Stimulated activated CD4-positive, alpha-beta T cell treated with anti-CD3 and anti-CD28 coated beads, Interleukin-15, amount 100 ng/mL, for 24 hours (primary cell): ENCODE data around the gene CTF1.

Source experiments
- DNase-seq: peaks from one replicate; pipeline ENCODE4 v3.0.0-alpha.2; 2020

The CTF1 gene

DNA sequence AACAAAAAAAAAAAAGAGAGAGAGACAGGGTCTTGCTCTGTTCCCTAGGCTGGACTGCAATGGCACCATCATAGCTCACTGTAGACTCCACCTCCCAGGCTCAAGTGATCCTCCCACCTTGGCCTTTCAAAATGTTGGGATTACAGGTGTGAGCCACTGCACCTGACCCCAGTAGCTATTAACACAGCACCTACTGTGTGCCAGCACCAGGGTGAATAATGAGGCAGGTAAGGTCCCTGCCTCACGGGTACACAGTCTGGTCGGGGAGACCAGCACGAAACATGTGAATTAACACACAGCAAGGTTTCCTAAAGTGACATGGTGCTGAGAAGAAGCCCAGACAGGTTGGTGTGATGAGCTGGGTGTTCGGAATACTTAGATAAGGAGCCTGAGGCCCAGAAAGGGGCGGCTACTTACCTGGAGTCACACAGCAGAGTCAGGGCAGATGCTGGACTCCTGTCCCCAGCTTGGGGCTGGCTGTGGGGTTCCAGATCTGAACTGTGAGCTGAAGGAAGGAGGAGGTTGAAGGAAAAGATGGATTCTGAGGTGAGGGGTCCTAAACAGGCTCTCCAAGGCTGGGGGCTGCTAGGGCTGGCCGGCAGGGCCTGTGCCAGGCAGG is 16.5 kb downstream of the CTF1 start:
- DNase-seq = no peak

DNA sequence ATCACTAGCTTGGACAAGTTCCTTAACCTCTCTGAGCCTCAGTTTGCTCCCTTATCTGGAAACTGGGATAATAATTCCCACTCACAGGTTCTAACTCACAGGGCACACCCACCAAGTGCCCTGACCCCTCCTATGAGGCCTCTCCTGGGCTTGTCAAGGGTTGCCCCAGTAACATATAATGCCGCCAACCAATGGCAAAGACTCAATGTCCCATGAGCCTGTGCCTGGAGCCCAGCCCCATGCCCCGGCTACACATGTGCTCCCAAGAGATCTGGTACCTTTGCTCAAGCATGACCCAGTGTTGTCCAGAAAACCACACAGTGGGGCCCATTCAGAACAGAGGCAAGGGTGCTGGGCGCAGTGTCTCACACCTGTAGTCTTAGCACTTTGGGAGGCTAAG is 18.4 kb downstream of the CTF1 start:
- no peak for DNase-seq

DNA sequence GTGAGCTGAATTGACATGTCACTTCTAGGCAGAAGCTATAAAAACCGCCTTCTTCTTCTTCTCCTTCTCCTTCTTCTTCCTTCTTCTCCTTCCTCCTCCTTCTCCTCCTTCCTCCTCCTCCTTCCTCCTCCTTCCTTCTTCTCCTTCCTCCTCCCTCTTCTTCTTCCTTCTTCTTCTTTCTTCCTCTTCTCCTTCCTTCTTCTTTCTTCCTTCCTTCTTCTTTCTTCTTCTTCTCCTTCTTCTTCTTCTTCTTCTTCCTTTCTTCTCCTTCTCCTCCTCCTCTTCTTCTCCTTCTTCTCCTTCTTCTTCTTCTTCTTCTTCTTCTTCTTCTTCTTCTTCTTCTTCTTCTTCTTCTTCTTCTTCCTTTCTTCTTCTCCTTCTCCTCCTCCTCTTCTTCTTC is 22.2 kb downstream of the CTF1 start:
- DNase-seq = no peak

DNA sequence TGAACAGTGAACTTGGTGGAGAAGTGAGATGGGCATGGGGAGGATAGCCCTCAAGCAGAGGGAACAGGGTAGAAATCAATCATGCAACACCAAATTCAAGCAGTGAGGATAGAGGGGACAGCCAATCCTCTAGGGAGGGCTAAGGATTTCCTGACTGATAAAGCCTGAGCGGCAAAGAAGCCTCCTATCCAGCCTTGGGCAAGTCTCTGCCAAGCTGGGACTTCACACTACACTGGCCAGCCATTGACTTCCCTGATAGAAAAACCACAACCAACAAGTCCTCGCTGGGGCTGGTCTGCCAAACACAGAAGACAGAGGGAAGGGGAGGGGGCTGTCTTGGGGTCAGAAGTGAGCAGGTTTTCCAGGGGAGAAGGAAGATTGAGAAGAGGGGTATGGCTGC is 24.5 kb downstream of the CTF1 start:
- DNase-seq = no peak

DNA sequence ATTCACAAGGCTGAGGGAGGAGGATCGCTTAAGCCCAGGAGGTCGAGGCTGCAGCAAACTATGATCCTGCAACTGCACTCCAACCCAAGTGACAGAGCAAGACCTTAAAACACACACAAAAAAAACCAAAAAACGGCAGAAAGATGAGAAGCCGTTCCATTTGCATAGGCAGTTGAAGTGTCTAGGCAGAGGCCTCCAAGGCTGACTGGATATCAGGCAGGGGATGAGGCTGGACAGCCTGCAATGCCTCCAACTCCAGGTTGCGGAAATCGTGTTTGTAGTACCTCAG is 25.0 kb downstream of the CTF1 start:
- DNase-seq = no peak

DNA sequence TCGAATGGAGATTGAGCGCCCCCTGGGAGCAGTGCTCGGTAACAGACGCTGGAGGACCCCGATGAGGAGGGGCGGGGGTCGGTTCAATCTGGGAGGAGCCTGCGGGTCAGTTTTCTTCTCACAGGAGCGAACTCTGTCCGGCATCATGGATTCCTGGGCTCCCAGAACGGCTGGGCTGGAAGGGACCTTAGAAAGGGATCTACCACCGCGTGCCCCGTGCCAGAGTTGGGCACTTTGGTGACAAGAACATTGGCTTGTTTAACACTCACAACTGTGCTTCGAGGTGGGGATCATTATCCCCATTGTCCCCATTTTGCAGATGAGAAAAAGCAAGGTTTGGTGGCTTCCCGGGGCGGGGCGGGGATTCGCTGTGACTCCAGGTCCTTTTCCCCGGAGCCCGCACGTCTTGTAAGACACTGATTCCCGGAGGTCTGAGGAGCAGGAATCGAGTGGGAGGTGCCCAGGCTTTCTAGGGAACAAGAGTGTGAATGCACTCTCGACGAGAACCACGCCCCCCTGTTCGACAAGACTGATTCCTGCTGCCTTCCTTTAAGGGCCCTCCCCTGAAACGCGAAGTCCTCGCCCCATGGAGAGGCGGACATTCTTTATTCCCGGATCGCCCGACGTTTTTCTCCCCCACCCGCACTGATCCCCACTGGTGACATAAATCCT is 25.5 kb downstream of the CTF1 start:
- peak; percentile 92 for DNase-seq

DNA sequence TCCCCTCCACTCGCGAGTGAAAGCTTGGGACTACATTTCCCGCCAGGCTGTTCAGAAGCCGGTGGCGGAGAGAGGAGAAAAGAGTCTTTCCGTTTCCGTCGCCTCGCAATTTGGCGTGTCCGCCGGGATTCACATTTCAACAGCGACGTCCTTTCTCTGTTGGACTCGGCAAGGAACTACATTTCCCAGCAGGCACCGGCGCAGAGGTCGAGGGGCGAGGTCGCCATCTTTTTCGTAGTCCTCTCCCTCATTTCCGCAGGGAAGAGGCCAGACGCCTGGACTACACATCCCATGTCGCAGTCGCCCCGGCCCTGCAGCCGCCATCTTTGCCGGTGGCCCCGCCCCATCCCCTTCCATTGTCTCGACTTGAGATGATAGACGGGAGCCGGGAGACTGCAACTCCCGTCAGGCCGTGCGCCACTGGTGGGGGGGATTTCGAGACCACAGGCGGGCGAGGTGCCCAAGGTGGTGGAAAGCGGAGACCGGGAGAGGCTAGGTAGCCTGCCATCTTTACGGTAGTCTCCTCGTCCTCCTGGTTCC is 26.1 kb downstream of the CTF1 start:
- DNase-seq = peak; percentile 100

DNA sequence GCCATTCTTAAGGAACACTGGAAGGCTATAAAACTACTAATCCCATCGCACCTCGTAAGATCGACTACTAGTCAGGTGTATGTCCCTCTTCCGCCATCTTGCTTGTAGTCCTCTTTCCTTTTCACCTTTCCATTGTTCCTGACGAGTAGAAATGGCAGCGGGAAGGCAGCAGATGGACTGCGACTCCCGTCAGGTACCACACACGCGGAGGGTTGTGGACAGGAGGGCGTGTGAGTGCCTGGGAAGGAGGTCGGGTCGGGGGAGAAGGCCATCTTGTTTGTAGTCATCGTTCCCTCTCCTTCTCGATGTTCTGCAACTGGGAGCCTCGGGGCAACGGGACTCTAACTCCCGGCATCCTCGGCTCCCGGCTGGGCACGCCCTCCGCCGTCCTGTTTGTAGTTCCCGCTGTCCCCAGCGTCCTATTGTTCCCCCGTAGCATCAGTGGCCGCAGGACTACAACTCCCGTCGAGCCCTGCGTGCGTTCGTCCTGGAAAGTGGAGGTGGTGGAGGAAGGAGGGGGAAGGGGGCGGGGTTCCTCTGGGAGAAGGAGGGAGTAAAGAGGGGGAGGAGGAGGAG is 26.6 kb downstream of the CTF1 start:
- peak; percentile 98 for DNase-seq

DNA sequence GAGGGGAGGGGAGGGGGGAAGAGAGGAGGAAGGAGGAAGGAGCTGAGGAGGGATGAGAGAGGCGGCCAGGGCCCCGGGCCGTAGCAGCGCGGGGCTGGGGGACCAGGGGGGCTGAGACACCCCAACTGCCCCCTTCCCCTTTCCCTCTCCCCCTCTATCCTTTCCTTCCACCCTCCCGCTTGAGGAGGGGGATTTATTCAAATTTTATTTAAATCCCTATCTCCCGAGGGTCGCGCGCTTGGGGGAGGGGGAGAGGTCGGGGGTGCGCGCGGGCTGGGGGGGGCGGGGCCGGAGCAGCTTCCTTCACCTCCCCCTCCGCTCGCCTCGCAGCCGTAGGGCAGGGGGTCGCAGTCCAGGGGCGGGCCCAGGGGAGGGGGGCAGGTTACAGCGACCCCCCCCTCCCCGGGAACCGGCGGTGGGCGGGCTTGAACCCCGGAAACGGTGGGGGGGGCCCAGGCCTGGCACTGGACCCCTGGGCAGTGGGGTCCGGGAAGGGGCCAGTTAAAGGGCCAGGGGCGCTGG is 27.2 kb downstream of the CTF1 start, which contains the start of gene FBXL19:
Gene FBXL19, plus strand, starts transcription at position 19 of the 522 bp plus-strand sequence. CDS start 2,183 bp downstream, outside the sequence.
- DNase-seq = no peak

DNA sequence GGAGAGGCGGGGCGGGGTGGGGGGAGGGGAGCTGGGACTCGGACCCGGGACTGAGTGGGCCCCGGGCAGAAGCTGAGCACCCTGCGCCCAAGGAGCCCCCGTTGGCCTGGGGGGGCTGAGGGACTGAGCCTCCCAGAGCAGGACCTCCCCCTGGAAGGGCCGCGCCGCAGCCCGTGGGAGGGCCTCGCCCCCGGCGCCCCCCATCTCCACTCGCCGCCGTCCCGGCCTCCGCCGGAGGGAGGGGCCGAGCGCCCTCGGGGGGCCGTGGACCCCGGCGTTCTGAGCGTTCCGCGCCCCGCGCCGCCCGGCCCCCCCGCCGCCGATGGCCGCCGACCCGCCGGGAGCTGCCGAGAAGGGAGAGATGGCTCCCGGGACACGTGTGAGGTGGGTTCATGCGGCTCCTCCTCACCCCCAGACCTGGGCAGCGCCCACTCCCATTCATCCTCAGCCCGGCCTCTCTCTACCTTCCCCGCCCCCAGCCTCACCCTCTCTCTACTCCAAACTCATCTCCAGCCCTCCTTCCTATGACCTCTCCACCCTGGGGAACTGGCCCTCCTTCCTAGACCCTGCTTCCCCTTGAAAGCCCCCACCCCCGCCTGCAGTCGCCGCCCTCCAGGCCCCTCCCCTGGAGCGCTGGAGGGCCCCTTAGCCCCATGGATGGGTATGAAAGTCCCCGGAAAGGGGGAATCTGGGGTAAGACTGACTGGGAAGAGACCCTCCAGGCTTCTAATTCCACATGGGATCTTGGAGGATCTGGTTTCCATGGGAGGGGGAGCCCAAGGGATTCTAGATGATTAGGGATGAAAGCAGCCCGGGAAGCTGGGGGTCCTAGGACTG is 27.9 kb downstream of the CTF1 start:
- DNase-seq = no peak

DNA sequence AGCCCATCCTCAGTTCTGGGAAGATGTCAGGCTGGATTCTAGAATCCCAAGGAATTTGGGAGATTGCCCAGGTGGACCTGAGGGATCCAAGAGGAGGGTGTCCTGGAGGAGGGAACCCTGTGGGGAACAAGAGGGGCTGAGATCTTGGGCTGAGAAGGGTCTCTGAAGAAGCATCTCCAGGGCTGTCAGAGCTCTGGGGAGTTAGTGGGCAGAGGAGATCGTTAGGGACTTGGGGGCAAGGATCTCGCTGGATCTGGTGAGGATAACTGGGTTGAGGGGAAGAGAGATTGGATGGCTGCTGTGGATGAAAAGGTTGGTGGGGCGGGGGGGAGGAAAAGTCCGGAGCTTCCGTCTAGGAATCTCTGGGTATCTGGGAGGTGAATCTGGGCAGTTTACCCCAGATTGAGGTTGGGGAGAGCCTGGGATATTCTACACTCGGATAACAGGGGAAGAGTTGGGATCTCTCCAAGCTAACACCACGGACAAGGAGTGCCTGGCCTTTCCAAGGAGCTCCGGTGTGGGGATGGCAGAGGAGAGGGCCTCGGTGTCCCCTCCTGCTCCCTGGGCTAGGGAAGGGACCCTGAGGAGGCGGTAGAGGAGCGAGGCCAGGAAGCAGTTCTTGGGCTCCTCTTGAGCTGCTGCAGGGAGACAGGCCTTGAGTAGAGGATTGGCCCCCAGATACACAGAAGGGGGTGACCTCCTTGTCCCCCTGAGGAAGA is 28.7 kb downstream of the CTF1 start:
- DNase-seq = no peak

DNA sequence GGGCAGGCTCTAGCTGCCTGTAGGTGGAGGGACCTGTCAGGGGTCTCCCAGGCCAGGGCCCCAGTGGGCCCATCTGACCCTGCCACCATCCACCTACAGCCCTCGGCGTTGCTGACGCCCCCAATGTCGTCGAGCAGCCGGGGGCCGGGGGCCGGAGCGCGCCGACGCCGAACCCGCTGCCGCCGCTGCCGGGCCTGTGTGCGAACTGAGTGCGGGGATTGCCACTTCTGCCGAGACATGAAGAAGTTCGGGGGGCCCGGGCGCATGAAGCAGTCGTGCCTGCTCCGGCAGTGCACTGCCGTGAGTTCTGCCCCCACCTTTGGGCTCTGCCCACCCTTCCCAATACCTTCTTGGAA is 29.2 kb downstream of the CTF1 start:
- DNase-seq = no peak

DNA sequence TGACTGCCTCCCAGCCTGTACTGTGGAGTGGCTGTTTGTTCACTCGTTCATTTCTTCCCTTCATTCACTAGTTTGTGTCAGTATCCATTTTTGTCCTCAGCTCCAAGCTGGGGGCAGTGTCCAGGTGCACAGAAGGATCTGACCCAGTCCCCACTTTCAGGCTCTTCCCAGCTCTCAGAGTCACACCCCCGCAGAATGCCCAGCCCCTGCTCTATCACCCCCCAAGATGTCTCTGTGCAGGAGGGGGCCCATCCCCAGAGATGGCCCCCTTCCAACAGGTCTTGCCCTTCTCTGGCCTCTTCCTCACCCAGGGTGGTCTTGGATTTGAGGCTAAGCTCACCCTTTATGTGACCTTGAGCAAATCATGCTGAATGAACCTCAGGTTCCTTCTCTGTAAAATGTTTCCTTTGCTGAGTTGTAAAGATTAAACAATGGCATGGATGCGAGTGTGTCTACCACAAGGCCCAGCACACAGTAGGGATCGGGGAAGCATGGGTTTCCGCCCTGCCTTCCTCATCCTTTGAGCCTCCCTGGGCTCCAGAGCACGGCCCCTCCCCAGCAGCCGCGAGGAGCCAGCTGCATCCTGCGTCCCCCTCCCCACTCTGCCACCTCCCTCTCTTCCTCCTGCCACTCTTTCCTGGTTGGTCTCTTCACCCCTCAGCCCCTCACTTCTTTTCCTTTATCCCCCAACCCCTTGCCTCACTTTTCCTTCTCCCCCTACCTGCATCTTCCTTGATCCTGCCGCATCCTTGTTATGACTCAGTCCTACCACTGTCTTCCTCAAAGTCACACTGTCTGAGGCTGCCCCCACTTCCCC is 29.8 kb downstream of the CTF1 start:
- DNase-seq = no peak

DNA sequence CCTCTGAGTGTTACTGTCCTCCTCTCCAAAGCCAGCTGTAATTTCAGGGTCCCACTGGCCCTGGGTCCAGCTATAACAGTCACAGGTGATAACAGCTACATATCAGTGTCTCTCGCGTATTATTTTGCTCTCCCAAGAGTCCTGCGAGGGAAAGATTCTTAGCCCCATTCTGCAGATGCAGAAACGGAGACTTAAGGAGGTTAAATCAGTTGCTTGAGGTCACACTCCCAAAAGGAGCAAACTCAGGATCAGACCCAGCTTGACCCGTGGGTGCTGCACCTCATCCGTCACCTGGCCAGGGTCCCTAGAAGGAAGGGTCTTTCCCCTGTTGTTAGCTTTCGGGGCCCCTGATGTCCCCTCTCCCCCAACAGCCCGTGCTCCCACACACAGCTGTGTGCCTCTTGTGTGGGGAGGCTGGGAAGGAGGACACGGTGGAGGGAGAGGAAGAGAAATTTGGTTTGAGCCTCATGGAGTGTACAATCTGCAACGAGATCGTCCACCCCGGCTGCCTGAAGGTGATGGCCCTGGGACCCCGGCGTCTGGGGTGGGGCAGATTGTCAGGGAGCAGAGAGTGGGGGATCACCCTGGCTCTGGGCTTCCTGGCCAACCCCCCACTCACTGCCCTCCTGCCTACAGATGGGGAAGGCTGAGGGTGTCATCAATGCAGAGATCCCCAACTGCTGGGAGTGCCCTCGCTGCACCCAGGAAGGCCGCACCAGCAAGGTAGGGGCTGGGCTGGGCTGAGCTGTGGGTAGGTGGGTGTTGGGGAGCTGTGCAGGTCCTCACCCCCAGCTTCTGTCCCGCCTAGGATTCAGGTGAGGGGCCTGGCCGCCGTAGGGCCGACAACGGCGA is 30.7 kb downstream of the CTF1 start:
- no peak for DNase-seq

DNA sequence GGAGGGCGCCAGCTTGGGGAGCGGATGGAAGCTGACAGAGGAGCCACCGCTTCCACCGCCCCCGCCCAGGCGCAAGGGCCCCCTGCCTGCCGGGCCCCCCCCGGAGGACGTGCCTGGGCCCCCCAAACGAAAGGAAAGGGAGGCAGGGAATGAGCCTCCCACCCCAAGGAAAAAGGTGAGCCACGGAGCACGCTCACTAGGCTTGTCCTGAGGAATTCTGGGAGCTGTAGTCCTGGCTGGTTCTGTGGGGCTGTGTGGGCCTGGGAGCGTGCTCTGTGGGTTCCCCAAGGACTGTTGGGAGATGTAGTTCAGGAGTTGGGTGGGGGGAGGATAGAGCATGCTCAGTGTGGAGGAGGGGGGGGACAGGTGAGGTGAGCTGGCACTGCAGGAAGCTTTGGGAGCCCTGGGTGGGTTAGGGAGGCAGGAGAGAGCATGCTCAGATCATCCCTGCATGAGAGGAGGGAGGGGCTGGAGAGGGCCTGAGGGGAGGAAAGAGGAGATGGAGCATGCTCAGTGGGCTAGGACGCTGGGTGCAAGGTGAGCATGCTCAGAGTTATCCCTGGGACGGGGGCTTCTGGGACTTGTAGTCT is 31.5 kb downstream of the CTF1 start:
- DNase-seq = peak; percentile 61

DNA sequence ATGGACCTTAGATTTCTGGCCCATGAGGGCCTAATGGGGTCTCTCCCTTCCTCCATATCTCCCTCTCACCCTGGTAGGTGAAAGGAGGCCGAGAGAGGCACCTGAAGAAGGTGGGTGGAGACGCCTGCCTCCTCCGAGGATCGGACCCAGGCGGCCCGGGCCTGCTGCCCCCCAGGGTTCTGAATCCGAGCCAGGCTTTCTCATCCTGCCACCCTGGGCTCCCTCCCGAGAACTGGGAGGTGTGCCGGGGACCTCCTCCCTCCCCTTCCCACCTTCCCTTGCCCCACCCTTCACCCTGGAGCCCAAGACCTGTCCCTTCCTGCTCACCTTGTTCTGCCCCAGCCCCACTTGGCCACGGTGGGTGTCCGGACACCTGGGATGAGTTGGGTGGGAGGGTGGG is 32.0 kb downstream of the CTF1 start:
- no peak for DNase-seq

DNA sequence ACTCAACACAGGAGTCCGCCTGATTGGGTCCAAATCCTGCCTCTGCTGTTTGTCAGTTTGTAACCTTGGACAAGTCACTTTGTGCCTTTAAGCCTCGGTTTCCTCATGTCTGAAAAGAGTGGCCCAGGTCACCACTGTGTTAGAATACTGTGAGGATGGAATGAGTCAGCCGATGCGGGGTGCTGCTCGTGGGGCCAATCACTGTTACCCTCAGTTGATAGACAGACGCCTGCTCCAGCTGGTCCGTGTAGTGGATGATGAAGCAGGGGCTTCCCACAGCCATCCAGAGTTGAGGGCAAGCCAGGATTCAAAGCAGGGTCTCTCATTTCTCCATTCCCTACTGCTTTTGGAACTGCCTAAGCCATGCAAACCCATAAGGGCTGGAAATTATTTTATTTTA is 32.8 kb downstream of the CTF1 start:
- DNase-seq = no peak

DNA sequence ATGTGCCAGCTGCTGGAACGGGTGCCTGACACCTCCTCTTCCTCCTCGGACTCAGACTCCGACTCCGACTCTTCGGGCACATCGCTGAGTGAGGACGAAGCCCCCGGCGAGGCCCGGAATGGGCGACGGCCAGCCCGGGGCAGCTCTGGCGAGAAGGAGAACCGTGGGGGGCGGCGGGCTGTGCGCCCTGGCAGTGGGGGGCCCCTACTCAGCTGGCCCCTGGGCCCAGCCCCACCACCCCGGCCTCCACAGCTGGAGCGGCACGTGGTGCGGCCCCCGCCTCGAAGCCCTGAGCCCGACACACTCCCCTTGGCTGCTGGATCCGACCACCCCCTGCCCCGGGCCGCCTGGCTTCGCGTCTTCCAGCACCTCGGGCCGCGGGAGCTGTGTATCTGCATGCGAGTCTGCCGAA is 33.8 kb downstream of the CTF1 start:
- DNase-seq = no peak

DNA sequence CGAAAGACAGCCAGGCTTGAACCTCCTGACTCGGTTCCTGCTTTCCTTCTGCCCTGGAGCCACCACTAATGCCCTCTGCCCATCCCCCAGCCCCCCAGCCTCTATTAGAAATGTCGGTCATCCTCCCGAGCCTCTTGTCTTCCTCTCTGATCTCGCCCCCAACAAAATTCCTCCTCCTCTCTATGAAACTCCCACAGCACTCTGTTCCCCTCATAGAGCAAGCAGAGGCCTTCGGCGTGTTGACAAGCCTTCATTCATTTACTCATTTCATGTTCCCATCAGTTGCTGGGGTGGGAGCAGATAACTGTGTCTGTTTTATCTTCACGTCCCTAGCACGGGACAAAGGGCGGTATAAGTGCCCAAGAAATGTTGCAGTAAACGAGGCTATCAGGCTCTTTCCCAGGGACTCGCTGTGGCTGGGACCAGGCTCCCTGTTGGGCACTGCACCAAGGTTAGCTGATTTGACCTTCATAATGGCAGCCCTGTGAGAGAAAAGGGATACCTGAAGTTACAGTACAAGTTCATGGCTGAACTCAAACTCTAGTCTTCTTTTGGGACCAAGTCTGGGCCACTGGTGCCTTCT is 34.7 kb downstream of the CTF1 start:
- DNase-seq = no peak
